Urinary bladder (tissue), 4 donors: ENCODE results near the gene SPRYD4. TPM values are rescaled to one million over a fixed set of nuclear protein-coding genes. Genes with fewer than 3 reads are reported as not detected.
A peak's percentile ranks its signal among the peaks of the same experiment; 100 is the strongest.

Experiments used
- DNase-seq: peaks from one replicate; pipeline ENCODE4 v3.0.0-alpha.2; 2015; ENCODE audit errors: extremely low spot score
- H3K27ac ChIP-seq: one replicate; pipeline ENCODE4 v1.5.1; 2013; ENCODE audit warnings: low read depth, mild to moderate bottlenecking, moderate library complexity
- H3K36me3 ChIP-seq: one replicate; pipeline ENCODE4 v1.6.1; 2013; ENCODE audit warnings: mild to moderate bottlenecking, moderate library complexity; ENCODE audit not compliant: insufficient read depth
- H3K4me1 ChIP-seq: one replicate; pipeline ENCODE4 v1.6.1; 2013; ENCODE audit warnings: mild to moderate bottlenecking, moderate library complexity; ENCODE audit not compliant: insufficient read depth
- H3K4me3 ChIP-seq: one replicate; pipeline ENCODE4 v1.5.1; 2013; ENCODE audit warnings: low read depth, low read length
- WGBS: extraction: QIAGEN DNeasy Blood & Tissue Kit; methylation state at CpG from one replicate; pipeline ENCODE4 v1.1.7; 2013; 5-methylcytosine and 5-hydroxymethylcytosine counted together
- polyA plus RNA-seq: library from polyadenylated mRNA; stranded (reverse); fragments of 200-250 nt; gene quantifications from one replicate; pipeline ENCODE4 v1.2.3, GENCODE V29; 2013
- total RNA-seq: library from RNA; depleted of rRNA; stranded (reverse); fragments of >200 nt; gene quantifications from one replicate; pipeline ENCODE4 v1.2.3, GENCODE V29; 2014
- donor health status: healthy with polysubstance abuse.
- donor health status: healthy.

The SPRYD4 gene
- total and polyA plus RNA-seq, 2 donors = 2.0 to 2.4 TPM

DNA sequence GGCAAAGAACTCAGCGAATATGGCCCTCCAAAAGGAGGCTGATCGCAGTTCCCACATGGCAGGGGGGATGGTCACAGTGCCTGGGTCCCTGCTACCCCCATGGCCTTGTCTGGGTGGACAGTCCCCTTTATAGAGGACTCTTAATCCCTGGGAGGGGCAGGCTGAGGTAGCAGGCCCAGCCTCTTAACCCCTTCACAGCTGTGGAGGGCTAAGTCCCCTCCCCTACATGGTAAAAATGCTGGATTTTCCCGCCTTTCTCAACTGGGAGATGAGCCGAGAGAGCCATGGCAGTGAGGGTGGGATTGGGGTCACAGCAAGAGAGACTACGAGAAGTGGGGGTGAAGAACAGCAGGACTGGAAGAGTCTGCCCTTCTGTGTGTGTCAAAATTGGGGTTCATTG lies 13.8 kb upstream of the SPRYD4 start, which contains the start of gene MIP:
Gene MIP, minus strand, starts transcription at position 101 of the 400 bp plus-strand sequence. Its CDS starts 44 bp downstream, at position 57.
- H3K4me1 ChIP-seq = no peaks in the 10 kb centered on the region
- no peak within 1 kb of the TSS for H3K27ac ChIP-seq
- H3K4me3 ChIP-seq = no peak within 1 kb of the TSS
- WGBS = 83% methylated on average over 5 of the region's 5 CpGs
- no peak for DNase-seq
- no peaks in the 10 kb centered on the region for H3K36me3 ChIP-seq

DNA sequence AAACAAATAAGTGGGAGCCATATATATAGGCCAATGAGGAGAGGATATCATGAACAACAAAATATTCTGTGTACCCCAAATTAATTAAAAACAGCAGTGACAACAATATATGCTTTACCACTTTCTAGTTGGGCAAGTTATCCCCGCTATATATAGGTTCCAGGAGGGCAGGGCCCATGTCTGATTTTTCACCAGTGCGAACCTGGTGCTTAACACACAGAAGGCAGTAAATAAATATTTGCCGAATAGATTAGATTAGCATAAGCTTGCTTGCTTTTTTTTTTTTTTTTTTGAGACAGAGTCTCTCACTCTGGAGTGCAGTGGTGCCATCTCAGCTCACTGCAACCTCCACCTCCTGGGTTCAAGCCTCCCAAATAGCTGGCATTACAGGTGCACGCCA lies 10.6 kb upstream of the SPRYD4 start:
- DNase-seq = no peak
- Histone ChIP-seq H3K4me3 (no peak overlapping the region), H3K4me1 (no peaks in the 10 kb centered on the region), H3K27ac (no peak overlapping the region), H3K36me3 (no peaks in the 10 kb centered on the region)
- WGBS = 84% methylated on average over 4 of the region's 4 CpGs

DNA sequence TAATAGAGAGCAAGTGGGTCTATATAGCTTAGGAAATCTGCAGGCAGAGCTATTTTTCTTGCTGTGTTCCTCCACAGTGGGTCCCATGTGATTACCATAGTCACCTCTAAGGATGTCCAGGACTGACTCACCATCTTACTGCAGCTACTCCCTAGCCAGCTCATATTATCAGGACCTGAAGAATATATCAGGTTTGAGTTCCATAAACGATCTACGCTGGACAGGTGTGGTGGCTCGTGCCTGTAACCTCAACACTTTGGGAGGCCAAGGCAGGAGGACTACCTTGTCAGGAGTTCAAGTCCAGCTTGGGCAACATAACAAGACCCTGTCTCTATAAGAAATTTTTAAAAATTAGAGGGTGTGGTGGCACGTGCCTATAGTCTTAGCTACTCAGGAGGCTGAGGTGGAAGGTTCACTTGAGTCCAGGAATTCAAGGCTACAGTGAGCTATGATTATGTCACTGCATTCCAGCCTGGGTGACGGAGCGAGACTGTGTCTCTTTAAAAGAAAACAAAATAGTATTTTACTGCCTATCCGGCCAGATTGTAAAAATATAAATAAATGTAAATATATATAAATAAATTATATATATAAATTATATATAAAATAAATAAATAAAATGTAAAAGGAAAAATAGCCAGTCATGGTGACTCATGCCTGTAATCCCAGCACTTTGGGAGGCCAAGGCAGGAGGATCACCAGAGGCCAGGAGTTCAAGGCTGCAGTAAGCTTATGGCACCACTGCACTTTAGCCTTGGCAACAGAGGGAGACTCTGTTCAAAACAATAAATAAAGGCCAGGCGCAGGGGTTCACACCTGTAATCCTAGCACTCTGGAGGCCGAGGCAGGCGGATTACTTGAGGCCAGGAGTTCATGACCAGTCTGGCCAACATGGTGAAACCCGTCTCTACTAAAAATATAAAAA lies 6.9 kb upstream of the SPRYD4 start:
- Histone ChIP-seq H3K4me3 (no peak overlapping the region), H3K4me1 (no peaks in the 10 kb centered on the region), H3K36me3 (no peaks in the 10 kb centered on the region), H3K27ac (no peak overlapping the region)
- WGBS = 83% methylated on average over 11 of the region's 11 CpGs
- no peak for DNase-seq

DNA sequence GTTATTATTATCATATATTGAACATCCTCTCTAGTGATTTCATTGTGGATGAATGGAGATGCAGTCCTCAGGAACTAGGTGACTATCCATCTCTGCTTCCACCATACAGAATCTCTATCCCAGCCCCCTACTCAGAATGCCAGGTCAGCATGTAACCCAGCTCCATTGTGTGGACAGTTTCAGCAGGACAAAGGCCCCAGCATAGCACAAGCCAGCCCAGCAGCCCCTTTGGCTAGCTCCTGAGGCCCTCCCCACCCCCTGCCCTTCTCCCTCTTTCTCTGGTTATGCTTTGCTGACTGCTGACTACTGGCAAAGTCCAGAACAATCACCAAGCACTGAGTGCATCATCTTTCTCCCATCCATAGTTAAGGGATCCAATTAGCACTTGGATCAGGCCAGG lies 5.8 kb upstream of the SPRYD4 start:
- Histone ChIP-seq H3K27ac (no peak overlapping the region), H3K36me3 (no peaks in the 10 kb centered on the region), H3K4me1 (no peaks in the 10 kb centered on the region), H3K4me3 (no peak overlapping the region)
- no peak for DNase-seq

DNA sequence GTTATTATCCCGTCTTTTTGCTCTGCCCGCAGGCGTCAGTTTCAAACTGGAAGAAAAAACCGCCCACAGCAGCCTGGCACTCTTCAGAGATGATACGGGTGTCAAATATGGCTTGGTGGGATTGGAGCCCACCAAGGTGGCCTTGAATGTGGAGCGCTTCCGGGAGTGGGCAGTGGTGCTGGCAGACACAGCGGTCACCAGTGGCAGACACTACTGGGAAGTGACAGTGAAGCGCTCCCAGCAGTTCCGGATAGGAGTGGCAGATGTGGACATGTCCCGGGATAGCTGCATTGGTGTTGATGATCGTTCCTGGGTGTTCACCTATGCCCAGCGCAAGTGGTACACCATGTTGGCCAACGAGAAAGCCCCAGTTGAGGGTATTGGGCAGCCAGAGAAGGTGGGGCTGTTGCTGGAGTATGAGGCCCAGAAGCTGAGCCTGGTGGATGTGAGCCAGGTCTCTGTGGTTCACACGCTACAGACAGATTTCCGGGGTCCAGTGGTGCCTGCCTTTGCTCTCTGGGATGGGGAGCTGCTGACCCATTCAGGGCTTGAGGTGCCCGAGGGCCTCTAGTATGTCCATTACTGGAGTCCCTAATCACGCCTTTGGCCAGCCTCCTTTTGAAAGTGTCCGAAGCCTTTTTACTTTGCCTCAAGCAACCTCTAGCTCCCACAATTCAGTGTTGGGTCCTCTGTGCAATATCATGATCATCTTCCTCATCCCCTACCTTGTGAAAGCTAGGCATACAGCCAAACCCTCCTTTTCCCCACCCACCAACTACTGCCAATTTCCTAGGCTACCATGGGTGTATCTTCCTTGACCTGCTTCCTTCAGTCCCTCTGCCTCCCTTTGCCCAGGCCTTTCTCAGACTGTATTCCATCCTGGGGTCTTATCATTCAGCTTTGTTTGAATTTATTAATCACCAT lies 891 bp downstream of the SPRYD4 start:
- H3K36me3 ChIP-seq = no peaks in the 10 kb centered on the region

DNA sequence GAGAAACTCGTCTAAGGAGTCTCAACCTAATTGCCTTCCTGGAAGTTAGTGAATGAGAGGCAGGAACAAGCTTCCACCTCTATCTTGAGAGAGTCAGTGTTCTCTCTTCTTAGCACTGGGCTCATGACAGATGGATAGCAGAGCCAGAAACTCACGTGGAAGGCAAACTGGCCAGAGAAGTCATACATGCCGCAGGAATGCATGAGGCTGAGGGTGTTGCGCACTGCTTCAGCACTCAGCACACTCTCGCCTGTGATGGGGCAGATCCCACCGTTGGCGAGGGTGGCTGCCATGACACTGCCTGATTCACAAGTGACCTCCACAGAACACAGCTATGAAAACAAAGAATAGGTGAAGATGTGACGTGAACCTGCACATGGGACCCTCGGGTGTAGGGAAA lies 6.0 kb downstream of the SPRYD4 start:
- WGBS = 93% methylated on average over 9 of the region's 9 CpGs
- Histone ChIP-seq H3K4me1 (no peaks in the 10 kb centered on the region), H3K36me3 (no peaks in the 10 kb centered on the region), H3K4me3 (no peak overlapping the region), H3K27ac (no peak overlapping the region)
- no peak for DNase-seq

More for the DNA sequence above, 891 bp downstream of the SPRYD4 start:
- peak overlapping the region; percentile 81 for H3K27ac ChIP-seq
- 45% methylated on average over 19 of the region's 19 CpGs for WGBS
- H3K4me1 ChIP-seq = no peaks in the 10 kb centered on the region
- DNase-seq = no peak
- H3K4me3 ChIP-seq = peak overlapping the region; percentile 66

DNA sequence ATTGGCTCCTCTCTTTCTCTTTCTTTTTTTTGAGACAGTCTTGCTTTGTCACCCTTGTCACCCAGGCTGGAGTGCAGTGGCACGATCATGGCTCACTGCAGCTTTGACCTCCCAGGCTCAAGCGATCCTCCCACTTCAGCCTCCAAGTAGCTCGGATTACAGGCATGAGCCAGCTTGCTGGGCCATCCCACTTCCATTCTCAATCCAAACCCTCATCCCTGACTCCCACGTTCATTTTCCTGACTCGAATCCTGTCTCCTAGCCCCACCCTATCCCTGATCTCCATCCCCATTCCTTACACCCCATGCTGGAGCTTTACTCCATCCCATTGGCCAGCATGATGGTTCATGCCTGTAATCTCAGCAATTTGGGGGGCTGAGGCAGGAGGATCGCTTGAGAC lies 7.8 kb downstream of the SPRYD4 start:
- Histone ChIP-seq H3K4me3 (no peak overlapping the region), H3K4me1 (no peaks in the 10 kb centered on the region), H3K36me3 (no peaks in the 10 kb centered on the region), H3K27ac (no peak overlapping the region)
- no peak for DNase-seq
- WGBS = 87% methylated on average over 6 of the region's 6 CpGs

DNA sequence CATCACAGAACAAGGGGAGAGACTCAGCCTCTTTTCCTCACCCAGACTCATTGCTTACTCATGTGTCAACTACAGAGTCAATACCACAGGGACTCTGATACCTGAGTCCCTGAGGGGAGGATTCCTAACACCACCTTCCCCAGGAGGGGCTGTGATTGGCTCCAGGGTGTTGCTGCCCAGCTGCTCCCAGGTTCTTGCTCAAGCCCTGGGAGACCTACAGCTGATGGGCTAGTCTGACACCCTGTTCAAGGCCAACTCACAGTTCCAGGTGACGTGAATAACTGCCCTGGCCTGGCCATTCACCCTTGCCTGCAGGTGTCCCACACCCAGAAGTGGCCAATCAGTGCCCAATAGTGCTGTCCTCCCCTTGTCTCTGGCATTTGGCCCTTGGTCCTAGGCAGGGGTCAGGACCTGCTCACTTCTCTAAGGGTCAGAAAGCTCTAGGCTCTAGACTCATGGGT lies 8.6 kb downstream of the SPRYD4 start:
- WGBS = 98% methylated on average over 1 of the region's 1 CpG
- no peaks in the 10 kb centered on the region for H3K4me1 ChIP-seq
- no peak for DNase-seq

DNA sequence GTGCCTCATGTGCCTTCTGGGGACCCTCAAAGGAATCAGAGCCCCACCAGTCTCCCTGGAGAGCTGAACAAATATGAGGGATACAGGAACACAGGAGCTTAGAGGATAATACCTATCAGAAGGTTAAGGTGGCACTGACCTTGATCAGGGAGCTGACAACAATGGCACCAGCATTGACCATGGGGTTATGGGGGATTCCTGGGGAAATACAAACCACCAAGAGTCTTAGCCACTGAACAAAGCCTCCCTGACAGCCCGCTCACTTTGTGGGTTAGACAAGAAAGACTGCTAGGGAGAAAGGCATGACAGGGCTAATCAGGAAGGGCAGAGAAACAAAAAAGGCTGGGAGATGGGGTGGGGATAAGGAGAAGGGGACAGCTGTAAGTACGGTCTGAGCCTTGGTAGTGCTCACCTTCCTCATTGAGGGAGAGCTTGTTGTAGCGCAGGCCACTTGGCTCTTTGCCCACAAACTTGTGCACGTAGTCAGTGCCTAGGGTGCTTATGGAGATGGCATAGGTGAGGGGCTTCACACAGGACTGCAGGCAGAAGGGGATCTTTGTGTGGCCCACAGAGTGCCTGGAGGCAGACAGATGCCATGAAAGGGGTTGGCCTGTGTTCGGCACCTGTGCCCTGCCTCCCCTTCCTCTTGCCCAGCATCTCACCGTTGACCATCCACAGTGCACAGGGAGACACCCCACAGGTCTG lies 9.3 kb downstream of the SPRYD4 start:
- Histone ChIP-seq H3K36me3 (no peaks in the 10 kb centered on the region), H3K4me1 (no peaks in the 10 kb centered on the region), H3K27ac (no peak overlapping the region), H3K4me3 (no peak overlapping the region)
- no peak for DNase-seq
- WGBS = 84% methylated on average over 6 of the region's 6 CpGs

More for the DNA sequence above, 8.6 kb downstream of the SPRYD4 start:
- Histone ChIP-seq H3K36me3 (no peaks in the 10 kb centered on the region), H3K4me3 (no peak overlapping the region), H3K27ac (no peak overlapping the region)

DNA sequence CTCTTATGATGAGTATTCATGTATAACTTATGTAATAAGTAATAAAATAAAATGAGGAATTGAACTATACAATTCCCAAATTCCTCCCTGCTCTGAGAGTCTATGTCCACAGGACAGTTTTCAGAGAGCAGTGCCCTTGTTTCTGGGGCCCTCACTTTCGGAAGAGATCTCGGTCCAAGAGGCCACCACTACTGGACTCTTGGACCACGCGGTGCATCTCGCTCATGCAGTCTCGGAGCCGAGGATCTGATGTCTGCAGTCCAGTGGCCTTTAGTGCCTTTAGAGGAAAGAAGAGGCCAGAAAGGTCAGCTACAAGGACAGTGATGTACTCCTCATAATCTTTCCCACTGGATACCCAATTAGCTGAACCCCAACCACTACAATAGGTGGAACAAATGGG lies 11.2 kb downstream of the SPRYD4 start:
- H3K36me3 ChIP-seq = no peaks in the 10 kb centered on the region
- no peak overlapping the region for H3K4me3 ChIP-seq
- H3K27ac ChIP-seq = no peak overlapping the region
- 93% methylated on average over 7 of the region's 7 CpGs for WGBS
- no peaks in the 10 kb centered on the region for H3K4me1 ChIP-seq
- DNase-seq = no peak

DNA sequence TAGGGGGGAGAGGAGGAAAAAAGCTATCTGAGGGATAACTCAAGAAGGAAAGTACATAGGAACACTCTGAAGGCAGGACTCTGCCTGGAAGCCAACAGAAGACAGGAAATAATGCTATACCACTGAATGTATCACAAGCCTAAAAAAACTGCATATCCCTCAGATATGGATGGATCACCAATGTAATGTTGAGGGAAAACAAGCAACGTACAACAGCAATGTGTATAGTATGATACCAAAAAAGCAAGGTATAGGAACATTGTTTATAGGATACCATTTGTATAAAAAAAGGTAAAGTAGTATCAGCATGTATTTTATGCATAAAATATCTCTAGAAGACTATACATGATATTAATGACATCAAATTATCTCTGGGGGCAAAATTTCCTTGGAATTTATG lies 16.2 kb downstream of the SPRYD4 start:
- Histone ChIP-seq H3K36me3 (no peaks in the 10 kb centered on the region), H3K4me3 (no peak overlapping the region), H3K27ac (no peak overlapping the region), H3K4me1 (peaks cover 2% of the 10 kb centered on the region)
- DNase-seq = no peak
- WGBS = 77% methylated on average over 1 of the region's 1 CpG

DNA sequence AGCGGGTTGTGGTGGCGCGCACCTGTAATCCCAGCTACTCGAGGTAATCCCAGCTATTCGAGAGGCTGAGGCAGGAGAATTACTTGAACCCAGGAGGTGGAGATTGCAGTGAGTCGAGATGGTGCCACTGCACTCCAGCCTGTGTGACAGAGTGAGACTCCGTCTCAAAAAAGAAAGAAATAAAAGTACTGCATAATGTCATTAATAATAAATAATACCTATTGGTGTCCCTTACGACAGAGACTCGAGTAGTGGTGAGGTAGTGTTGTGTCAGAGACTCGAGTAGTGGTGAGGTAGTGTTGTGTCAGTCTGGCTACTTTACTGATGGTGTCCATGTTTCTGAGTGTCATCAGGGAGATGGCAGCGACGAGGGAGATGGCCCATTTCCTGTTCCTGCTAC lies 18.3 kb downstream of the SPRYD4 start:
- no peak overlapping the region for H3K27ac ChIP-seq
- no peaks in the 10 kb centered on the region for H3K36me3 ChIP-seq
- no peak for DNase-seq
- WGBS = 84% methylated on average over 12 of the region's 12 CpGs
- H3K4me1 ChIP-seq = peaks cover 2% of the 10 kb centered on the region
- no peak overlapping the region for H3K4me3 ChIP-seq

DNA sequence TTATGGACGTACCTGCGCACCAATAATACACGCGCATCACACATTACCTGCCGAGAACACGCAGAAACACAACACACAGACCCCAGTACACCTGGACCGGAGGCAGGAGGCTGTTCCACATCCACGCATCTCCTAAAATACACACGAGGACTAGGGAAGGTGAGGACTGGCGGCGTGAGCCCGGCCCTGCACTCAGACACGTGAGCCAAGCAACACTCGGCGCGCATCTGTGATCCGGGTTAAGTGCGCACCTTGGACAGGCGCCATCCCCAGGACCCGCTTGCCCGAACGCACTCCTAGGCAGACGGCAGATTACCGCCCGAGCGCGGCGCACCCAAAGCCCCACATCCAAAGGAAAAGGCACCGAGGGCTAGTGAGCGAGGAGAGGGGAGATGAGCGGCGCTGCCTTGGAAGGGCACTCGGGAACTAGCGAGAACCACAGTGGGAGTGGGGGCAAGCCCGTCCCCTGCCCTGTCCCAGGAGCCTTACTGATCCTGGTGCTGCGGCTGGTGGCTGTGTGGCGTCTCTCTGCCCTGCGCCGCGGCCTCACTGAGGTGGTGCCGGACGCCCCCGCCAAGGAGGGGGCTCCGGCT lies 19.2 kb downstream of the SPRYD4 start:
- H3K4me1 ChIP-seq = peaks cover 2% of the 10 kb centered on the region
- 6% methylated on average over 44 of the region's 44 CpGs for WGBS
- peak overlapping the region; percentile 61 for H3K4me3 ChIP-seq
- no peaks in the 10 kb centered on the region for H3K36me3 ChIP-seq
- H3K27ac ChIP-seq = no peak overlapping the region
- no peak for DNase-seq
